Parathyroid adenoma (tissue), 2 donors: ENCODE results near the gene LCN1.

ENCODE experiments used
- H2AFZ ChIP-seq: fragments of 300-600 bp; sonication (generic); one replicate; pipeline ENCODE4 v1.7.0; 2017; ENCODE audit warnings: antibody characterized with exemption, mild to moderate bottlenecking
- H3K27ac ChIP-seq: fragments of 300-600 bp; sonication (generic); one replicate; pipeline ENCODE4 v1.7.0; 2017
- H3K27me3 ChIP-seq: fragments of 300-600 bp; sonication (generic); one replicate; pipeline ENCODE4 v1.7.0; 2017; ENCODE audit warnings: low read length; ENCODE audit not compliant: control insufficient read depth, insufficient read depth
- H3K36me3 ChIP-seq: fragments of 300-600 bp; sonication (generic); one replicate; pipeline ENCODE4 v1.7.0; 2017; ENCODE audit warnings: low read length; ENCODE audit not compliant: control insufficient read depth, insufficient read depth
- H3K4me1 ChIP-seq: fragments of 300-600 bp; sonication (generic); one replicate; pipeline ENCODE4 v1.7.0; 2017; ENCODE audit warnings: control low read depth
- H3K4me2 ChIP-seq: fragments of 300-600 bp; sonication (generic); one replicate; pipeline ENCODE4 v1.7.0; 2017; ENCODE audit warnings: low read length
- H3K4me3 ChIP-seq: fragments of 300-600 bp; sonication (generic); one replicate; pipeline ENCODE4 v1.7.0; 2017; ENCODE audit warnings: low read depth, low read length
- H3K79me2 ChIP-seq: fragments of 300-600 bp; sonication (generic); one replicate; pipeline ENCODE4 v1.7.0; 2017; ENCODE audit warnings: control low read depth
- H3K9ac ChIP-seq: fragments of 300-600 bp; sonication (generic); one replicate; pipeline ENCODE4 v1.7.0; 2017; ENCODE audit warnings: mild to moderate bottlenecking
- H3K9me3 ChIP-seq: fragments of 300-600 bp; sonication (generic); one replicate; pipeline ENCODE4 v1.7.0; 2017; ENCODE audit warnings: low read length; ENCODE audit not compliant: control insufficient read depth
- TF ChIP-seq, protein P1 (sequence below): fragments of 300-600 bp; sonication (generic); IDR thresholded peaks from one replicate; pipeline ENCODE4 v1.7.0; 2017; ENCODE audit warnings: antibody characterized with exemption, mild to moderate bottlenecking
- donor health status: primary hyperparathyroidism.

Gene LCN1

DNA sequence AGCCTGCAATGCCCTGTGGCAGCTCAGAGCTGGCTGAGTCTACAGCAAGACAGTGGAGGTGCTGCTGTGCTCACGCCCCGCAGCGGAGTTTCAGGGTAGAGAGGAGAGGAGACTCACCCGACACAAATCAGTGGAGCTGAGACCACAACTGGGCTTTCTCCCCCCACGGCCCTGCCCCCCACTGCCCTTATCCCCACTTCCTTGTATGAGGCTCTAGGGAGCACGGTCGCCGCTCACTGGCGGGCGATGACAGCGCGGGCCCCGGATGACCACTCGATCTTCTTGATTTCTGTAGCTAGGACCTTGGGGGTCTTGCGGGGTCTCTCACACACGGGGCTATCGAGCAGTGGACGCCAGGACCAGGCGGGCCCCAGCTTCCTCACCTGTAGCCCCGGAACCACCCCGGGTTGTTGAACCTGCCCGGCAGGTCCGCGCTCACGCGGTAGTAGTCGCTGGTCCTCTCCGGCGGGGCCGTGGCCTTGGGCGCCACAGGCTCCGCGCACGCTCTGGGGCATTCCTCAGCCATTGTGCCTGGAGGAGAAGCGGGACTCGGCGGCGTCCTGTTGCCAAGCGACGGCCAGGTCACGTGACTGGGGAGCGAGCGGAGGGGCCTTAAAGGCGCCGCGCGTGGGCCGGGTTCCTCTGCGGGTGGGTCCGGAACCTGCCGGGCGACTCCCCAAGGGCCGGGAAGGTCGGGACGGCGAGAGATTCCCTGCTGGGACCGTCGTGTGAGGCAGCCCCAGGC, 21.7 kb upstream of the LCN1 start:
- TF ChIP-seq, protein P1, sequence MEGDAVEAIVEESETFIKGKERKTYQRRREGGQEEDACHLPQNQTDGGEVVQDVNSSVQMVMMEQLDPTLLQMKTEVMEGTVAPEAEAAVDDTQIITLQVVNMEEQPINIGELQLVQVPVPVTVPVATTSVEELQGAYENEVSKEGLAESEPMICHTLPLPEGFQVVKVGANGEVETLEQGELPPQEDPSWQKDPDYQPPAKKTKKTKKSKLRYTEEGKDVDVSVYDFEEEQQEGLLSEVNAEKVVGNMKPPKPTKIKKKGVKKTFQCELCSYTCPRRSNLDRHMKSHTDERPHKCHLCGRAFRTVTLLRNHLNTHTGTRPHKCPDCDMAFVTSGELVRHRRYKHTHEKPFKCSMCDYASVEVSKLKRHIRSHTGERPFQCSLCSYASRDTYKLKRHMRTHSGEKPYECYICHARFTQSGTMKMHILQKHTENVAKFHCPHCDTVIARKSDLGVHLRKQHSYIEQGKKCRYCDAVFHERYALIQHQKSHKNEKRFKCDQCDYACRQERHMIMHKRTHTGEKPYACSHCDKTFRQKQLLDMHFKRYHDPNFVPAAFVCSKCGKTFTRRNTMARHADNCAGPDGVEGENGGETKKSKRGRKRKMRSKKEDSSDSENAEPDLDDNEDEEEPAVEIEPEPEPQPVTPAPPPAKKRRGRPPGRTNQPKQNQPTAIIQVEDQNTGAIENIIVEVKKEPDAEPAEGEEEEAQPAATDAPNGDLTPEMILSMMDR = peak; percentile 8
- no peaks in the 10 kb centered on the region for H3K9me3 ChIP-seq
- H3K9ac ChIP-seq = no peak overlapping the region
- H3K36me3 ChIP-seq = no peaks in the 10 kb centered on the region
- H3K27ac ChIP-seq = peak overlapping the region; percentile 67
- H3K4me1 ChIP-seq = no peaks in the 10 kb centered on the region
- peak overlapping the region; percentile 99 for H3K4me2 ChIP-seq
- H2AFZ ChIP-seq = peak overlapping the region; percentile 93
- peak overlapping the region; percentile 80 for H3K4me3 ChIP-seq
- no peaks in the 10 kb centered on the region for H3K27me3 ChIP-seq
- H3K79me2 ChIP-seq = no peaks in the 10 kb centered on the region

DNA sequence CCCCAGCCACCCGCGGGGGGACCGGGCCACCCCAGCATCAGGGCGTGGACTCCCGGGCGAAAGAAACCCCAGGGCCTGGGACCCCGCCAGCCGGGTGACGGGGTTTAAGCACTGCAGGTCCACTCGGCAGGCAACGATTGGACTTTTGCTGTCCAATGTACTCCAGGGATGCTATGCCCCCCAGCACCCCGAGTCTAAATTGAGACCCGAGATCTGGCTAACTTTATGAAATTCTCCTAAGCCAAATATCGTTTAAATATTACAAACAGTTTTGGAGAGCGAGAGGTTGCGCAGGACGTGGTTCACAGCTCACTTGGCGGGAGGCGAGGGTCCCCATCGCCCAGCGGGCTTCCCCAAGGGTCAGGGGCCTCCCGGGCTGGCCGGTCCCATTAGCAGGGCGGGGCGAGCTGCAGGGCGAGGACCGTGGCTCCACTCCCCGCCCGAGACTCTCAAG, 21.1 kb upstream of the LCN1 start:
- Histone ChIP-seq H3K79me2 (no peaks in the 10 kb centered on the region), H3K27ac (peak overlapping the region; percentile 67), H3K4me2 (peak overlapping the region; percentile 99), H2AFZ (peak overlapping the region; percentile 93), H3K4me3 (peak overlapping the region; percentile 80), H3K27me3 (no peaks in the 10 kb centered on the region), H3K9me3 (no peaks in the 10 kb centered on the region), H3K36me3 (no peaks in the 10 kb centered on the region), H3K9ac (no peak overlapping the region), H3K4me1 (no peaks in the 10 kb centered on the region)
- TF ChIP-seq, protein P1 = no peak

DNA sequence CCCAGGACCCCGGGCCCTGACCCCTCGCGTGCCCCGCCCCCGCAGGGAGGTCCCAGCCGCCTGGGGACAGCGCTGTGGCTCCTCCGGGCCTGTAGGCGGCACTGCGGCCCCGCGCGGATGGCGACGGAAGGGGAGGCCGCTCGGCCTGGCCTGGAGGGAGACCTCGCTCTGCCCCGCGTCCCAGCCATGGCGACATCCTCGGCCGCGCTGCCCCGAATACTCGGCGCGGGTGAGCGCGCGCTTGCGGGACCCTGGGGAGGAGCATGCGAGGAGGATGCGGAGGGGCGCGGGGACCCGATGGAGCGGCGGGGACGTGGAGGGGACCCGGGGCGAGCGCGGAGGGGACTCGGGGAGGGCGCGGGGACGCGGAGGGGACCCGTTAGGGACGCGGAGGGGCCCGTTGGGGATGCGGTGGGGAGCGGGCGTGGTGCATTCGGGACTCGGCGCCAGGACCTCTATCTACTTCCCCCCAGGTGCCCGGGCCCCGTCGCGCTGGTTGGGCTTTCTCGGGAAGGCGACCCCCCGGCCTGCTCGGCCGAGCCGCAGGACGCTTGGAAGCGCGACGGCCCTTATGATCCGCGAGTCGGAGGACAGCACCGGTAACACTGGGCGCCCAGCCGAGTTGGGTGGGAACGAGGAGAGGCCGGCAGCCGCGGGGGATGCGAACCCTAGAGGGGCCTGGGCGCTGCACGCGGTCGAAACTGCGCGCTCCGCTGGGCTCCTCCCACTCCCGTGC, 20.5 kb upstream of the LCN1 start, which contains the start of gene MRPS2:
Gene MRPS2, plus strand, starts transcription at position 158 of the 736 bp plus-strand sequence. Its CDS starts 29 bp downstream, at position 187.
- no peaks in the 10 kb centered on the region for H3K79me2 ChIP-seq
- peak within 1 kb of the TSS; percentile 67 for H3K27ac ChIP-seq
- H3K9me3 ChIP-seq = no peaks in the 10 kb centered on the region
- H3K4me1 ChIP-seq = no peaks in the 10 kb centered on the region
- H3K4me2 ChIP-seq = peak within 1 kb of the TSS; percentile 99
- H2AFZ ChIP-seq = peak within 1 kb of the TSS; percentile 93
- H3K9ac ChIP-seq = peak within 1 kb of the TSS; percentile 35
- H3K27me3 ChIP-seq = no peaks in the 10 kb centered on the region
- TF ChIP-seq, protein P1 = peak; percentile 76
- peak within 1 kb of the TSS; percentile 80 for H3K4me3 ChIP-seq
- H3K36me3 ChIP-seq = no peaks in the 10 kb centered on the region

DNA sequence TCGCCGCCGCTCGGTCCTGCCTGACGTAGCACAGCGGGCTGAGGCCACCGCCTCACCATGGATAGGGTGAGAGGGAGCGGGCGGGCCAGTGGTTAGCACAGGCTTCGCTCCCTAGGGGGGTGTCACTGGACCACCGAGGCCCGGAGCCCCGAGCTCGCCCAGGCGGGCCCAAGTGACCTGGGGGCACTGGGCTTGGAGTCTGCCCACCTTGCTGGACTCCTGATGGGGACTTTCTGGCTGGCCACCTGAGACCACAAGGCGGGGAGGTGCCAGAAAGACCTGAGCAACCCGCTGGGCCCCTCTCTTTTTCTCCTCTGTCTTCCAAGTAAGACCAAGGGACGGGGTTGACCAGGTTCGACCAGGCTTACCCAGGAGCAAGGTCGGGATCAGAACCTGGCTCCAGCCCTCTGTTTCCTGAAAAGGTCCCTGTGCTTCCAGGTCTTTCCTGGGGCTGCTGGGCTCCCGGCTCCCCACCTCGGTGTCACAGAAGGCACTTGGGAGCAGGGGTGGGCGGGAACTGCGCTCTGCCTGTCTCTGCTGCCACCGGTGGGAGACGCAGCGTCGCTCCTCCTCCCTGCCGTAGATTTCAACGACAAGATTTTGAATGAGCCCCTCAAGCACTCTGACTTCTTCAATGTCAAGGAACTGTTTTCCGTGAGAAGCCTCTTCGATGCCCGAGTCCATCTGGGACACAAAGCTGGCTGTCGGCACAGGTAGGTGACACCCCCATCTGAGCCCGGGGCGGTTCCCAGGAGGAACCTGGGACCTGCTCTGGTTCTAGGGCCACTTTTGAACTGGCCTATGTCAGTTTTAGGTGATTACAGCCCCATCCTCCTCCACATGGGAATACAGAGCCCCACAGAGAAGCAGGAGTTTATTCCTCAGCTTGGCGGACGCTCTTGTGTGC, 19.7 kb upstream of the LCN1 start:
- no peaks in the 10 kb centered on the region for H3K27me3 ChIP-seq
- H3K9ac ChIP-seq = peak overlapping the region; percentile 35
- H3K4me3 ChIP-seq = peak overlapping the region; percentile 80
- TF ChIP-seq, protein P1 = no peak
- H2AFZ ChIP-seq = peak overlapping the region; percentile 93
- H3K4me2 ChIP-seq = peak overlapping the region; percentile 99
- no peak overlapping the region for H3K27ac ChIP-seq
- H3K79me2 ChIP-seq = no peaks in the 10 kb centered on the region
- H3K9me3 ChIP-seq = no peaks in the 10 kb centered on the region
- H3K4me1 ChIP-seq = no peaks in the 10 kb centered on the region
- no peaks in the 10 kb centered on the region for H3K36me3 ChIP-seq
